ENCODE data around the gene POC1B.

Gene POC1B

GRCh38 chr12:89525824-89526770, at the start of gene POC1B:
POC1B (minus strand) TSS chr12:89526047; CDS start chr12:89525895, 152 bp downstream.
- DNase-seq (ENCODE audit: low read depth in 1 of 2, low spot score in 1 of 2), result peak; percentile 58 to 65

- no peak for DNase-seq (ENCODE audit: low read depth in 1 of 2, low spot score in 1 of 2)
These were observed 49.5 kb upstream of the POC1B start for GRCh38 chr12:89575374-89575773.

GRCh38 chr12:89574736-89575208, 48.9 kb upstream of the POC1B start:
- DNase-seq (ENCODE audit: low read depth in 1 of 2, low spot score in 1 of 2), result no peak

- no peak for DNase-seq (ENCODE audit: low read depth in 1 of 2, low spot score in 1 of 2)
These were observed 47.4 kb upstream of the POC1B start for GRCh38 chr12:89573051-89573810.

- DNase-seq (ENCODE audit: low read depth in 1 of 2, low spot score in 1 of 2), result no peak
These were observed 45.8 kb upstream of the POC1B start for GRCh38 chr12:89571491-89572195.

- DNase-seq (ENCODE audit: low read depth in 1 of 2, low spot score in 1 of 2), result no peak
These were observed 42.6 kb upstream of the POC1B start for GRCh38 chr12:89568484-89568883.

- no peak for DNase-seq (ENCODE audit: low read depth in 1 of 2, low spot score in 1 of 2)
These were observed 41.9 kb upstream of the POC1B start for GRCh38 chr12:89567691-89568239.

GRCh38 chr12:89566615-89567014, 40.8 kb upstream of the POC1B start:
- DNase-seq (ENCODE audit: low read depth in 1 of 2, low spot score in 1 of 2), result no peak

GRCh38 chr12:89565002-89565401, 39.2 kb upstream of the POC1B start:
- no peak for DNase-seq (ENCODE audit: low read depth in 1 of 2, low spot score in 1 of 2)

GRCh38 chr12:89559753-89560152, 33.9 kb upstream of the POC1B start:
- DNase-seq (ENCODE audit: low read depth in 1 of 2, low spot score in 1 of 2), result no peak

GRCh38 chr12:89556976-89557375, 31.1 kb upstream of the POC1B start:
- no peak for DNase-seq (ENCODE audit: low read depth in 1 of 2, low spot score in 1 of 2)

GRCh38 chr12:89552376-89552775, 26.5 kb upstream of the POC1B start:
- no peak for DNase-seq (ENCODE audit: low read depth in 1 of 2, low spot score in 1 of 2)

GRCh38 chr12:89551747-89552146, 25.9 kb upstream of the POC1B start:
- no peak for DNase-seq (ENCODE audit: low read depth in 1 of 2, low spot score in 1 of 2)

GRCh38 chr12:89547101-89547500, 21.3 kb upstream of the POC1B start:
- no peak for DNase-seq (ENCODE audit: low read depth in 1 of 2, low spot score in 1 of 2)

- DNase-seq (ENCODE audit: low read depth in 1 of 2, low spot score in 1 of 2), result no peak
These were observed 20.3 kb upstream of the POC1B start for GRCh38 chr12:89546151-89546550.

- DNase-seq (ENCODE audit: low read depth in 1 of 2, low spot score in 1 of 2), result no peak
These were observed 18.9 kb upstream of the POC1B start for GRCh38 chr12:89544681-89545184.

GRCh38 chr12:89544022-89544421, 18.2 kb upstream of the POC1B start:
- DNase-seq (ENCODE audit: low read depth in 1 of 2, low spot score in 1 of 2), result no peak

GRCh38 chr12:89542912-89543592, 17.2 kb upstream of the POC1B start:
- peak; percentile 11 to 61 for DNase-seq (ENCODE audit: low read depth in 1 of 2, low spot score in 1 of 2)

GRCh38 chr12:89542236-89542635, 16.4 kb upstream of the POC1B start:
- no peak for DNase-seq (ENCODE audit: low read depth in 1 of 2, low spot score in 1 of 2)

- DNase-seq (ENCODE audit: low read depth in 1 of 2, low spot score in 1 of 2), result no peak
These were observed 14.7 kb upstream of the POC1B start for GRCh38 chr12:89540586-89540985.
